Limb (tissue), 2 donors: ENCODE data around the gene HAPLN3.
A peak's percentile ranks its signal among the peaks of the same experiment; 100 is the strongest.

ENCODE experiments used
- DNase-seq, 2 donors: peaks; one replicate each; pipeline ENCODE4 v3.0.0-alpha.2; 2016; ENCODE audit errors: extremely low spot score in 2 of 2

Gene HAPLN3

GRCh38 chr15:88864861-88865497 lies 30.4 kb downstream of the HAPLN3 start:
- no peak for DNase-seq

GRCh38 chr15:88863412-88863811 lies 31.9 kb downstream of the HAPLN3 start:
- no peak for DNase-seq

GRCh38 chr15:88860212-88860611 lies 35.1 kb downstream of the HAPLN3 start:
- DNase-seq: no peak

GRCh38 chr15:88859550-88859949 lies 35.8 kb downstream of the HAPLN3 start:
- DNase-seq: no peak

- DNase-seq: no peak
Observed at GRCh38 chr15:88858934-88859333, 36.4 kb downstream of the HAPLN3 start.

GRCh38 chr15:88852476-88852875 lies 42.9 kb downstream of the HAPLN3 start:
- no peak for DNase-seq

- no peak for DNase-seq
Observed at GRCh38 chr15:88849376-88850072, 45.8 kb downstream of the HAPLN3 start.

GRCh38 chr15:88848203-88848602 lies 47.1 kb downstream of the HAPLN3 start:
- no peak for DNase-seq

GRCh38 chr15:88847144-88847543 lies 48.2 kb downstream of the HAPLN3 start:
- no peak for DNase-seq

- no peak for DNase-seq
Observed at GRCh38 chr15:88845616-88846015, 49.7 kb downstream of the HAPLN3 start.

- DNase-seq: no peak
Observed at GRCh38 chr15:88844749-88845386, 50.5 kb downstream of the HAPLN3 start.

- no peak for DNase-seq
Observed at GRCh38 chr15:88843334-88843733, 52.0 kb downstream of the HAPLN3 start.

- DNase-seq: no peak
Observed at GRCh38 chr15:88842156-88842555, 53.2 kb downstream of the HAPLN3 start.

GRCh38 chr15:88841236-88841635 lies 54.1 kb downstream of the HAPLN3 start:
- DNase-seq: no peak

GRCh38 chr15:88839961-88840360 lies 55.4 kb downstream of the HAPLN3 start:
- DNase-seq: no peak

GRCh38 chr15:88839146-88839545 lies 56.2 kb downstream of the HAPLN3 start:
- no peak for DNase-seq

GRCh38 chr15:88838667-88839066 lies 56.7 kb downstream of the HAPLN3 start:
- no peak for DNase-seq

GRCh38 chr15:88835646-88836045 lies 59.7 kb downstream of the HAPLN3 start:
- DNase-seq: no peak

- no peak for DNase-seq
Observed at GRCh38 chr15:88835119-88835518, 60.2 kb downstream of the HAPLN3 start.

- peak; percentile 30 to 81 for DNase-seq
Observed at GRCh38 chr15:88834211-88834812, 61.0 kb downstream of the HAPLN3 start.

- no peak for DNase-seq
Observed at GRCh38 chr15:88833731-88834100, 61.6 kb downstream of the HAPLN3 start.
